GM12873 (cell line): Measurements from ENCODE around the gene MARCHF4.

ENCODE experiments used
- TF ChIP-seq, protein P1 (sequence below): IDR thresholded peaks from 2 replicates; pipeline ENCODE4 v1.5.1; 2012; ENCODE audit warnings: low read depth, mild to moderate bottlenecking, moderate library complexity, low read length, control low read depth; ENCODE audit not compliant: insufficient read depth; ENCODE audit errors: missing control alignments

MARCHF4 gene

DNA sequence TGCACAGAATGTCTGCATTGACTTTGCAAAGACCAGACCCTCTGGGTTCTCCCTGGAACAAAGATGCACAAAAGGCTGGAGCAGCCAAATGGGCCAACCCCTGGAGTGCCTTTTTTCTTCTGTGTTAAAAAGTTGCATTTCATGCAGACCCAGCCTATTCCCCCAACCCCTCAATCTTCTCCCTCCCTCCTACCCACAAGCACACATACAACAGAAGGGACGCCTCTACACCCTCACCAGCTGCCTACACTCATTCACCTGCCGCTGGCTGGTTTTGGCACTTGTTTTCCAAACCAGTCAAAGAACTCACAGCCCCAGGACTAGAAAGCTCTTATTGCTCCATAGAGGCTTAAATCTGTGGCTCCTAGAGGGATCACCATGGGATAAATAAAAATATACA lies 16.6 kb downstream of the MARCHF4 start:
- TF ChIP-seq, protein P1, sequence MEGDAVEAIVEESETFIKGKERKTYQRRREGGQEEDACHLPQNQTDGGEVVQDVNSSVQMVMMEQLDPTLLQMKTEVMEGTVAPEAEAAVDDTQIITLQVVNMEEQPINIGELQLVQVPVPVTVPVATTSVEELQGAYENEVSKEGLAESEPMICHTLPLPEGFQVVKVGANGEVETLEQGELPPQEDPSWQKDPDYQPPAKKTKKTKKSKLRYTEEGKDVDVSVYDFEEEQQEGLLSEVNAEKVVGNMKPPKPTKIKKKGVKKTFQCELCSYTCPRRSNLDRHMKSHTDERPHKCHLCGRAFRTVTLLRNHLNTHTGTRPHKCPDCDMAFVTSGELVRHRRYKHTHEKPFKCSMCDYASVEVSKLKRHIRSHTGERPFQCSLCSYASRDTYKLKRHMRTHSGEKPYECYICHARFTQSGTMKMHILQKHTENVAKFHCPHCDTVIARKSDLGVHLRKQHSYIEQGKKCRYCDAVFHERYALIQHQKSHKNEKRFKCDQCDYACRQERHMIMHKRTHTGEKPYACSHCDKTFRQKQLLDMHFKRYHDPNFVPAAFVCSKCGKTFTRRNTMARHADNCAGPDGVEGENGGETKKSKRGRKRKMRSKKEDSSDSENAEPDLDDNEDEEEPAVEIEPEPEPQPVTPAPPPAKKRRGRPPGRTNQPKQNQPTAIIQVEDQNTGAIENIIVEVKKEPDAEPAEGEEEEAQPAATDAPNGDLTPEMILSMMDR, result no peak

DNA sequence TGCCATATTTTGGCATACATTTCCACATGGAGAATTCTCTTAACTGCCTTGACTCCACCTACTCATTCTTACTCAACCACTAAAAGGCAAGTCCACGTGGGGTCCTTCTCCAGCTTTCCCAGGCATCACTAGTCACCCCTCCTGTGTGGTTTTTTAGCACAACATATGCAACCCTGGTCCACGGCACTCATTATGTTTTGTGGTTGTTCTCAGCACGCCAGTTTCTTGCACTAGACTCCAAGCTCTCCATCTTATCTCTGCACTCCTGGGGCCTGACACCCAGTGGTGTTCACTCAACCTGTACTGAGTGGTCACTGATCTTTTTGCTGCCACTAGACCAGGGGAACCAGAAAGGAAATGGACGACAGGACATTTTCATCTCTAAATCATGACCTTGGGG lies 18.0 kb downstream of the MARCHF4 start:
- TF ChIP-seq, protein P1, result no peak

DNA sequence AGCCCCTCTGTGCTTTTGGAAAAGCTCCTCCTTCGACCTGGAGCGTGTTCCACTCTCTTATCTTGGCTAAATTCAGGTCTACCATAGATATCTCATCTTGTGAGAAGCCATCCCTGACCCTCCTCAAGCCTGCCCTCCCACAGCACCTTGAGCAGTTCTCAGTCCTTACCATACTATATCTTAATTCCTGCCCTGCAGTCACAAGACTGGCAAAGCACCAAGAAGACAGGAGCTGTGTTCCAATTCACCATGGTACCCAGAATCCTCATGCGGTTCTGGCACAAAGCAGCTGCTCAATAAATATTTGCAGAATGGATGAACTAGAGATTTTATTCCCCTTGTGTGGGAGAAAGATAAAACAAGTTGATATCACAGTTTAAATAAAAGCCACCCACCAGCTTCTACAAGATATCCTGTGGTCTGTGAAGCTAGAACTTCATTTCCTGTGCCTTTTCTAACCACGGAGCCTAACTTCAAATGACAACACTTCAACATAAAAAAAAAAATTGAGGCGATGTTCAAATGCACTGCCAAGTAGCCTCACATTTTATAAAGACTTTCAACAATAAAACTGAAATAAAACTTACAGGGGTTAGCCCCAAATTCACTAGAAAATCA lies 19.5 kb downstream of the MARCHF4 start:
- TF ChIP-seq, protein P1, result no peak

DNA sequence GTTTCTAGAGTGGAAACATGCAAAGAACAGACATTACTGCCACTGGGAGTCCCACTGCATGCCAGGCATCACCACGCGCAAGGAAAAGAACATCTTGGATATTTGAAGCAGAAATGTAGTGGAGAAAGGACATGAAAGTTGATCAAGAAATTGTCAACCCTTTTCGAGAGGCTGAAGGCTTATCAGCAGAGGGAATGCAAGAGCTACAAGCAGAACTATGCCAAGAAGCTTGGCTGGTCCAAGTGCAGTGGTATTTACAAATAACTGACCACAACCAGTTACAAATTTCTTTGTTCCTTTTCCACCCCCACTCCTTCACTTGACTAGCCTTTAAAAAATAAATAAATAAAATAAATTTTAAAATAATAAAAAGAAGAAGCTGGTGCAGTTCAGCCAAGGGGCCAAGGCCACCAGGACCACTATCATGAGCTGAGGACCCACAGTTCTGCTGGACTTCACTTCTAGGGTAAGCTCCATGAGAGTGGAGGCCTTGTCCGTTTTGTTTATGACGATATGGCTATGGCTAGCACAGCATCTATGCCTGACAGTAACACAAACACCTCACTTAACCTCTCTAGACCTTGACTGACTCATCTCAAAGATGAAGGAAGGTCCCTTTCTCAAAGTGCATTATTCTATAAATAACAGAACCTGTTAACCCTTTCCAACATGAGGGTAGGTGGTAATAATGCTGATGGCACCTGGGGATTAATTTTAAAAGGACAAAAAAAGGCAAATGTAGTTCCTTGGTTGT lies 20.9 kb downstream of the MARCHF4 start:
- TF ChIP-seq, protein P1, result no peak

DNA sequence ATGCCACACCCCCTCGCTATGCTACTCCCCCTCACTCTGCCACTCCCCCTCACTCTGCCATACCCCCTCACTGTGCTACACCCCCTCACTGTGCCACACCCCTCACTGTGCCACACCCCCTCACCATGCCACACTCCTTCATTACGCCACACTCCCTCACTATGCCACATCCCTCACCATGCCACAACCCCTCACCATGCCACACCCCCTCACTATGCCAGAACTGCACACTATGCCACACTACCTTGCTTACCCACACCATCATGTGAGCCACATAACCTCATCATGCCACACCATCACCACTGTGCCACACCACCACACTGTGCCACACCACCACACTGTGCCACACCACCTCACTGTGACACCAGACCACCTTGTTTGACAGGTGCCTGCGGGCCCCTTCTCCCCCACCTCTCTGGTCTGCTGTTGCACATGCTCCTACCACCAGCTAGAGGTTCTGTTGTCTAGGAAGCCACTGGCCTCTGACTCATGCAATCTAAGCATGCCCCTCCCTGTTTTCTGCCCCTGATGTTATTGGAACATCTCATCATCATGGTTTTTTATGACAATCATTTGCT lies 22.0 kb downstream of the MARCHF4 start:
- TF ChIP-seq, protein P1, result no peak

DNA sequence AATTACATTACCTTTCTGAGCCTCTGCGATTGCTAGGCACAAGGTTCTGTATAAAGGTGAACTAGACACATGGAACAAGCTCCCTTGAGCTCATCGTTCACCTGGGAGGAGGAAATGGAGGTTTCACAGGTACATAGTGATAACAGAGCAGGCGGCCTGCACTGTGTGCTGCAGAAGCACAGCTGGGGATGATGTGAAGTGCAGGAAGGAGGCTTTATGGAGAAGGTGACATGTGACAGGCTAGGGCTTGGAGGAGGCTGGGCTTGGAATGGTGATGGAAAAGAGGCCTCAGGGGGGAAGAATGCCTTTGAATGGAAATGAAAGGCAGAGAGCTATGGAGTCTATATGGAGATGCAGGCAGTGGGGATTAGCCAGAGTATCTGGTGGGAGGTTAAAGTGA lies 22.9 kb downstream of the MARCHF4 start:
- TF ChIP-seq, protein P1, result no peak

DNA sequence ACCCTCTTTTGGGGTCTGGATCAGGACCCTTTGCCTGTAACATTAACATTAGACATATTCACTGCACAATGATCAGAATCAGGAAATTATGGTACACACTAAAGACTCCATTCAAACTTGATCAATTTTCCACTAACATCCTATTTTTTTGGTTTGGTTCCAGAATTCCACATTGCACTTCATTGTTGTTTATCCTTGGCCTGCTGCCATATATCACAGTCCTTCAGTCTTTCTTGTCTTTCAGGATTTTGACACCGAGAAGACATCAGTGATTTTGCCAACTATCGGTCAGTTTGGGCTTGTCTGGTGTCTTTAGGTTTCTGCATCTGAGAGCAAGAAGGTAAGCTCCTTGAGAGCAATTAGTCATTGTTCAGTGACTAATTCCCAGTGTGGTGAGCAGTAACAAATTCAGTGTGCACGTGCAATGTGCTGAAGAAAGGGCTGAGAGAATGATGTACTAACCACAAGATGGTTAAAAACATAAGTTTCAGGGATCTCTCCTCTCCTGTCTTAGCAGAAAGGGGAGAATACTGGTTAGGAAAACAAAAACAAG lies 23.5 kb downstream of the MARCHF4 start:
- TF ChIP-seq, protein P1, result no peak
